HepG2 (cell line): ENCODE results near the gene BARX2. TPM values are rescaled to one million over a fixed set of nuclear protein-coding genes. Genes with fewer than 3 reads are reported as not detected.

Experiments
- ATAC-seq: fragments of 200-7000 bp; cut with Tn5 transposase; 3 replicates; pipeline ENCODE4 v1.9.1; 2020; ENCODE audit warnings: mild to moderate bottlenecking, moderate library complexity
- BruUV-seq: library from RNA; stranded (reverse); fragments of 400-500 nt; replicated peaks from 2 replicates; lab custom pipeline; 2021; lab: Mats Ljungman, UMichigan
- CTCF ChIA-PET: fragments of 300-600 bp; formaldehyde crosslinking; extraction: SDS; loops from one replicate; lab custom pipeline; 2021; ENCODE audit warnings: low total read pairs, inconsistent platforms, low intra/inter-chr PET ratio; lab: Yijun Ruan, JAX
- POLR2A ChIA-PET: fragments of 350-600 bp; sonication (Branson Sonifier 250); formaldehyde crosslinking; loops from one replicate; lab custom pipeline; 2020; ENCODE audit warnings: antibody characterized with exemption, inconsistent platforms; lab: Yijun Ruan, JAX
- DNase-seq: peaks from one replicate; pipeline ENCODE4 v3.0.0-alpha.2; 2015; ENCODE audit warnings: low spot score
- FAIRE-seq: peaks from 3 replicates; lab custom pipeline; 2011; peaks lifted over from hg19 to GRCh38; lab: Jason Lieb, UNC
- H2AFZ ChIP-seq: one replicate; pipeline ENCODE4 v1.6.1; 2011; ENCODE audit warnings: low read length, inconsistent platforms
- H3K27ac ChIP-seq: fragments of 300-600 bp; 3 replicates; pipeline ENCODE4 v1.8.0; 2011; ENCODE audit warnings: mixed run types, mild to moderate bottlenecking, mixed read lengths, low read length, inconsistent platforms; ENCODE audit not compliant: insufficient read depth; ENCODE audit errors: extremely low read length
- H3K27me3 ChIP-seq, 2 experiments: fragments of 200-600 bp in 1 of 2; 2 replicates in 1 of 2; 3 replicates in 1 of 2; pipeline versions ENCODE4 v1.6.0 to v1.8.0; 2011; ENCODE audit warnings: low read length in 2 of 2, mild to moderate bottlenecking in 2 of 2, moderate library complexity in 2 of 2, inconsistent platforms in 1 of 2; ENCODE audit not compliant: insufficient read depth in 2 of 2, control insufficient read depth in 1 of 2
- H3K36me3 ChIP-seq, 2 experiments: fragments of 200-600 bp in 1 of 2; replicated peaks in 1 of 2; 2 replicates in 1 of 2; 3 replicates in 1 of 2; pipeline versions ENCODE4 v1.5.1 to v1.8.0; 2011; ENCODE audit warnings: low read length in 2 of 2, inconsistent platforms in 1 of 2; ENCODE audit not compliant: insufficient read depth in 2 of 2, control insufficient read depth in 1 of 2
- H3K4me1 ChIP-seq: 2 replicates; pipeline ENCODE4 v1.5.1; 2012; ENCODE audit warnings: low read length, inconsistent platforms; ENCODE audit not compliant: insufficient read depth
- H3K4me2 ChIP-seq: 2 replicates; pipeline ENCODE4 v1.6.0; 2011; ENCODE audit warnings: low read depth, low read length, inconsistent platforms
- H3K4me3 ChIP-seq, 3 experiments: fragments of 200-600 bp in 1 of 3; sonication (generic), shearing (Covaris generic) in 1 of 3; replicated peaks in 1 of 3; 2 replicates each; pipeline ENCODE4 v1.5.1; 2011 to 2016; ENCODE audit warnings: low read length in 3 of 3, inconsistent platforms in 2 of 3, low read depth in 2 of 3, mild to moderate bottlenecking in 2 of 3, control low read depth in 1 of 3, mixed read lengths in 1 of 3; ENCODE audit not compliant: insufficient read depth in 1 of 3
- H3K79me2 ChIP-seq: one replicate; pipeline ENCODE4 v1.6.1; 2011; ENCODE audit warnings: low read length, inconsistent platforms; ENCODE audit not compliant: insufficient read depth
- H3K9ac ChIP-seq: 2 replicates; pipeline ENCODE4 v1.6.0; 2011; ENCODE audit warnings: mild to moderate bottlenecking, low read depth, low read length, inconsistent platforms; ENCODE audit not compliant: insufficient read depth
- H3K9me3 ChIP-seq: 2 replicates; pipeline ENCODE4 v1.5.1; 2012; ENCODE audit warnings: mild to moderate bottlenecking, low read length
- H4K20me1 ChIP-seq: 2 replicates; pipeline ENCODE4 v1.6.0; 2011; ENCODE audit warnings: inconsistent platforms, mild to moderate bottlenecking, low read length, moderate library complexity; ENCODE audit not compliant: insufficient read depth
- CEBPB ChIP-seq: IDR thresholded peaks from 2 replicates; pipeline ENCODE4 v1.6.1; 2011; ENCODE audit warnings: low read depth, low read length, improper control_type of control experiment, borderline replicate concordance
- FOSL2 ChIP-seq: sonication (generic); formaldehyde crosslinking; IDR thresholded peaks from 2 replicates; pipeline ENCODE4 v1.4.0; 2020; ENCODE audit warnings: missing genetic modification reagents
- HNRNPUL1 ChIP-seq: fragments of 200-400 bp; formaldehyde crosslinking; IDR thresholded peaks from 2 replicates; pipeline ENCODE4 v1.6.1; 2017; ENCODE audit warnings: low read depth, mild to moderate bottlenecking, low read length, moderate library complexity
- IKZF1 ChIP-seq: fragments of 450-650 bp; IDR thresholded peaks from 2 replicates; pipeline ENCODE4 v1.7.1; 2016
- MXI1 ChIP-seq: IDR thresholded peaks from 3 replicates; pipeline ENCODE4 v1.6.1; 2012; ENCODE audit warnings: low read depth, low read length, inconsistent platforms, borderline replicate concordance
- RFX1 ChIP-seq: fragments of 450-650 bp; IDR thresholded peaks from 2 replicates; pipeline ENCODE4 v1.6.1; 2017
- SIX4 ChIP-seq: sonication (generic); formaldehyde crosslinking; IDR thresholded peaks from 2 replicates; pipeline ENCODE4 v1.4.0; 2020; ENCODE audit warnings: missing genetic modification reagents
- TBX3 ChIP-seq: fragments of 450-650 bp; IDR thresholded peaks from 2 replicates; pipeline ENCODE4 v1.6.1; 2017; ENCODE audit warnings: antibody characterized with exemption, mild to moderate bottlenecking, inconsistent platforms, borderline replicate concordance
- TEAD3 ChIP-seq: optimal IDR thresholded peaks from 2 replicates; pipeline ENCODE3; 2016; ENCODE audit warnings: borderline replicate concordance
- THYN1 ChIP-seq: sonication (generic); formaldehyde crosslinking; IDR thresholded peaks from 2 replicates; pipeline ENCODE4 v1.8.1; 2023; ENCODE audit warnings: low read depth, mild to moderate bottlenecking, moderate library complexity, missing genetic modification reagents, borderline replicate concordance
- ZNF263 ChIP-seq: sonication (generic); formaldehyde crosslinking; IDR thresholded peaks from 2 replicates; pipeline ENCODE4 v1.4.0; 2020; ENCODE audit warnings: missing genetic modification reagents
- WGBS: methylation state at CpG from one replicate; pipeline ENCODE4 v1.1.6; 2017; ENCODE audit warnings: low lambda C conversion rate; 5-methylcytosine and 5-hydroxymethylcytosine counted together
- in situ Hi-C: cut with HindIII; loops from 2 replicates; pipeline ENCODE4 v1.10.0; 2017; ENCODE audit warnings: low pct_unique_long_range_greater_than_20kb; ENCODE audit not compliant: extremely low pct_ligation_motif_present
- intact Hi-C: fragments of 100-400 bp; cut with micrococcal nuclease; formaldehyde crosslinking; loops from one replicate; pipeline ENCODE4 v1.10.0; 2022; ENCODE audit not compliant: unreplicated experiment
- polyA plus RNA-seq, 8 experiments: library from polyadenylated mRNA; depleted of rRNA in 3 of 8; stranded (reverse) in 7 of 8; unstranded in 1 of 8; fragments of >200 nt; fragmentation: Illumina TruSeq in 4 of 8; extraction: Trizol in 4 of 8; gene quantifications; 2 replicates each; pipeline versions ENCODE4 v1.2.1 to v1.2.3, GENCODE V29; 2011 to 2016; ENCODE audit warnings: low read depth in 4 of 8, missing spikeins in 1 of 8, mixed read lengths in 1 of 8; ENCODE audit not compliant: insufficient read depth in 1 of 8
- total RNA-seq, 5 experiments: library from RNA; depleted of rRNA; stranded (reverse); fragments of >200 nt; fragmentation: Illumina TruSeq; extraction: Trizol; gene quantifications; 2 replicates each; pipeline ENCODE4 v1.2.3, GENCODE V29; 2016; ENCODE audit warnings: low read depth in 1 of 5
- TF ChIP-seq, protein P1 (sequence below): IDR thresholded peaks from 2 replicates; pipeline ENCODE4 v1.6.1; 2016; ENCODE audit warnings: low read depth, control low read depth
- TF ChIP-seq, protein P2 (sequence below): sonication (generic); formaldehyde crosslinking; IDR thresholded peaks from 2 replicates; pipeline ENCODE4 v1.9.0; 2021; ENCODE audit warnings: missing genetic modification reagents, borderline replicate concordance
- TF ChIP-seq, protein P3 (sequence below): sonication (generic); formaldehyde crosslinking; IDR thresholded peaks from 2 replicates; pipeline ENCODE4 v1.4.0; 2020; ENCODE audit warnings: missing genetic modification reagents, borderline replicate concordance
- TF ChIP-seq, protein P4 (sequence below), 2 experiments: fragments of 450-650 bp in 1 of 2; sonication (generic) in 1 of 2; formaldehyde crosslinking; IDR thresholded peaks; 2 replicates each; pipeline versions ENCODE4 v1.5.0 to v1.8.0; 2020 to 2022; ENCODE audit warnings: mild to moderate bottlenecking in 1 of 2, missing genetic modification reagents in 1 of 2
- TF ChIP-seq, protein P5 (sequence below): sonication (generic); formaldehyde crosslinking; IDR thresholded peaks from 2 replicates; pipeline ENCODE4 v1.4.0; 2020; ENCODE audit warnings: missing genetic modification reagents

Gene BARX2
- total and polyA plus RNA-seq, 2 of the 13 experiments (the other 11 are each of a cell fraction or from before 2014, with no cell fraction given) = not detected

DNA sequence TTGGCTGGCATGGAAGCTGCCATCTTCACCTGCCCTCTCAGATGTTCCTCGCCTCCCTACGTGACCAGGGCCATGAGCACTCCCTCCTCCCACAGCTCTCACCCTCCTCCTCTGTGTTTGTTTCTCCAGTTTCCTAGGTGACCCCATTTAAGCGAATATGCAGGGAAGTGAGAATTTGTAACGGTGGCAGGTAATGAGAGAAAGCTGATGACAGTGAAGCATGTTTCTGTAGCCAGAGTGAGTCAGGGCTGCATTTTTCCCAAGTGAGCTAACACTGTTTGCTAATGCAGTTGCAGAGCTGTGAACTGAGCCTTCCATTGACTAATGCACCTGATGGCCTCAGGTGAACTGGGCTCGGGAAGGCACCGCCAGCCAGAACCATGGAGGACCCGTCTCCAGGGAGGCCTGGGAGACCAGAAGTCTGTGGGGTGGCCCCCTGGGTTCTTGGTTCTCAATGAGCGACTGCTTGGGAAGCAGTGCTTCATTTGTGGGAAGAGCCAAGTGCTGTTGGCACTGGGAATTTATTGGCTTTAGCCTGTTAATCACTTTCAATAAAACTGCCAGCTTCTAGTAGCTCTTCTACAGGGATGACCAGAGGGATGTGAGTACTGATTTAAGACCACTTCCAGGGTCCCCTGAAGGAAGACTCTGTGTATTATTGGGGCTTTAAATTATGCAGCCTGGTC is 64.5 kb downstream of the BARX2 start:
- Histone ChIP-seq H4K20me1 (no peaks in the 10 kb centered on the region), H3K9me3 (no peaks in the 10 kb centered on the region), H3K4me3 (no peak overlapping the region), H3K27ac (no peak overlapping the region), H3K4me2 (no peak overlapping the region), H3K36me3 (no peaks in the 10 kb centered on the region), H3K9ac (no peak overlapping the region), H3K4me1 (no peaks in the 10 kb centered on the region), H2AFZ (no peak overlapping the region), H3K27me3 (peaks cover 2 to 10% of the 10 kb centered on the region in 2 experiments; a peak in 3 of 5 replicates), H3K79me2 (no peaks in the 10 kb centered on the region)
- no peak for FAIRE-seq
- POLR2A ChIA-PET = no interaction called here
- no TSS peak for BruUV-seq
- WGBS = 18% methylated on average over 7 of the region's 8 CpGs
- peak; percentile 83 for ATAC-seq
- DNase-seq = peak; percentile 26
- in situ Hi-C loops = no loop called here
- CTCF ChIA-PET = no interaction called here
- intact Hi-C loops = no loop called here
- TF ChIP-seq FOSL2 (CRISPR knock-in tag) = peak; percentile 33; the same call in 1 of the 2 replicates
- TF ChIP-seq, protein P1, sequence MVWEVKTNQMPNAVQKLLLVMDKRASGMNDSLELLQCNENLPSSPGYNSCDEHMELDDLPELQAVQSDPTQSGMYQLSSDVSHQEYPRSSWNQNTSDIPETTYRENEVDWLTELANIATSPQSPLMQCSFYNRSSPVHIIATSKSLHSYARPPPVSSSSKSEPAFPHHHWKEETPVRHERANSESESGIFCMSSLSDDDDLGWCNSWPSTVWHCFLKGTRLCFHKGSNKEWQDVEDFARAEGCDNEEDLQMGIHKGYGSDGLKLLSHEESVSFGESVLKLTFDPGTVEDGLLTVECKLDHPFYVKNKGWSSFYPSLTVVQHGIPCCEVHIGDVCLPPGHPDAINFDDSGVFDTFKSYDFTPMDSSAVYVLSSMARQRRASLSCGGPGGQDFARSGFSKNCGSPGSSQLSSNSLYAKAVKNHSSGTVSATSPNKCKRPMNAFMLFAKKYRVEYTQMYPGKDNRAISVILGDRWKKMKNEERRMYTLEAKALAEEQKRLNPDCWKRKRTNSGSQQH = no peak
- peak; percentile 82 for TF ChIP-seq ZNF263
- TF ChIP-seq THYN1 (CRISPR knock-in tag) = no peak
- TF ChIP-seq, protein P2, sequence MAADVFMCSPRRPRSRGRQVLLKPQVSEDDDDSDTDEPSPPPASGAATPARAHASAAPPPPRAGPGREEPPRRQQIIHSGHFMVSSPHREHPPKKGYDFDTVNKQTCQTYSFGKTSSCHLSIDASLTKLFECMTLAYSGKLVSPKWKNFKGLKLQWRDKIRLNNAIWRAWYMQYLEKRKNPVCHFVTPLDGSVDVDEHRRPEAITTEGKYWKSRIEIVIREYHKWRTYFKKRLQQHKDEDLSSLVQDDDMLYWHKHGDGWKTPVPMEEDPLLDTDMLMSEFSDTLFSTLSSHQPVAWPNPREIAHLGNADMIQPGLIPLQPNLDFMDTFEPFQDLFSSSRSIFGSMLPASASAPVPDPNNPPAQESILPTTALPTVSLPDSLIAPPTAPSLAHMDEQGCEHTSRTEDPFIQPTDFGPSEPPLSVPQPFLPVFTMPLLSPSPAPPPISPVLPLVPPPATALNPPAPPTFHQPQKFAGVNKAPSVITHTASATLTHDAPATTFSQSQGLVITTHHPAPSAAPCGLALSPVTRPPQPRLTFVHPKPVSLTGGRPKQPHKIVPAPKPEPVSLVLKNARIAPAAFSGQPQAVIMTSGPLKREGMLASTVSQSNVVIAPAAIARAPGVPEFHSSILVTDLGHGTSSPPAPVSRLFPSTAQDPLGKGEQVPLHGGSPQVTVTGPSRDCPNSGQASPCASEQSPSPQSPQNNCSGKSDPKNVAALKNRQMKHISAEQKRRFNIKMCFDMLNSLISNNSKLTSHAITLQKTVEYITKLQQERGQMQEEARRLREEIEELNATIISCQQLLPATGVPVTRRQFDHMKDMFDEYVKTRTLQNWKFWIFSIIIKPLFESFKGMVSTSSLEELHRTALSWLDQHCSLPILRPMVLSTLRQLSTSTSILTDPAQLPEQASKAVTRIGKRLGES (CRISPR knock-in tag) = no peak
- TF ChIP-seq, protein P3, sequence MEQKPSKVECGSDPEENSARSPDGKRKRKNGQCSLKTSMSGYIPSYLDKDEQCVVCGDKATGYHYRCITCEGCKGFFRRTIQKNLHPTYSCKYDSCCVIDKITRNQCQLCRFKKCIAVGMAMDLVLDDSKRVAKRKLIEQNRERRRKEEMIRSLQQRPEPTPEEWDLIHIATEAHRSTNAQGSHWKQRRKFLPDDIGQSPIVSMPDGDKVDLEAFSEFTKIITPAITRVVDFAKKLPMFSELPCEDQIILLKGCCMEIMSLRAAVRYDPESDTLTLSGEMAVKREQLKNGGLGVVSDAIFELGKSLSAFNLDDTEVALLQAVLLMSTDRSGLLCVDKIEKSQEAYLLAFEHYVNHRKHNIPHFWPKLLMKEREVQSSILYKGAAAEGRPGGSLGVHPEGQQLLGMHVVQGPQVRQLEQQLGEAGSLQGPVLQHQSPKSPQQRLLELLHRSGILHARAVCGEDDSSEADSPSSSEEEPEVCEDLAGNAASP = peak; percentile 61; the same call in 1 of the 2 replicates
- peak; percentile 61 for TF ChIP-seq TEAD3 (CRISPR knock-in tag)
- TF ChIP-seq CEBPB = peak; percentile 6; the same call in 1 of the 2 replicates
- peak; percentile 46; the same call in 1 of the 2 replicates for TF ChIP-seq TBX3
- TF ChIP-seq SIX4 (CRISPR knock-in tag) = no peak
- TF ChIP-seq RFX1 = 0 out of 2 replicates have a peak, but pooled peaks have one; percentile 11
- TF ChIP-seq IKZF1 = no peak
- no peak for TF ChIP-seq HNRNPUL1
- TF ChIP-seq, protein P4, sequence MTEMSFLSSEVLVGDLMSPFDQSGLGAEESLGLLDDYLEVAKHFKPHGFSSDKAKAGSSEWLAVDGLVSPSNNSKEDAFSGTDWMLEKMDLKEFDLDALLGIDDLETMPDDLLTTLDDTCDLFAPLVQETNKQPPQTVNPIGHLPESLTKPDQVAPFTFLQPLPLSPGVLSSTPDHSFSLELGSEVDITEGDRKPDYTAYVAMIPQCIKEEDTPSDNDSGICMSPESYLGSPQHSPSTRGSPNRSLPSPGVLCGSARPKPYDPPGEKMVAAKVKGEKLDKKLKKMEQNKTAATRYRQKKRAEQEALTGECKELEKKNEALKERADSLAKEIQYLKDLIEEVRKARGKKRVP (CRISPR knock-in tag; IDR thresholded peaks at IDR 0.05) = no peak
- 0 out of 3 replicates have a peak, but pooled peaks have one; percentile 14 for TF ChIP-seq MXI1
- TF ChIP-seq, protein P5, sequence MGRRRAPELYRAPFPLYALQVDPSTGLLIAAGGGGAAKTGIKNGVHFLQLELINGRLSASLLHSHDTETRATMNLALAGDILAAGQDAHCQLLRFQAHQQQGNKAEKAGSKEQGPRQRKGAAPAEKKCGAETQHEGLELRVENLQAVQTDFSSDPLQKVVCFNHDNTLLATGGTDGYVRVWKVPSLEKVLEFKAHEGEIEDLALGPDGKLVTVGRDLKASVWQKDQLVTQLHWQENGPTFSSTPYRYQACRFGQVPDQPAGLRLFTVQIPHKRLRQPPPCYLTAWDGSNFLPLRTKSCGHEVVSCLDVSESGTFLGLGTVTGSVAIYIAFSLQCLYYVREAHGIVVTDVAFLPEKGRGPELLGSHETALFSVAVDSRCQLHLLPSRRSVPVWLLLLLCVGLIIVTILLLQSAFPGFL = no peak
